H9 (cell line): ENCODE data around the gene PHACTR1. TPM values are rescaled to one million over a fixed set of nuclear protein-coding genes. Genes with fewer than 3 reads are reported as not detected.

Experiments used
- DNase-seq: peaks from one replicate; pipeline ENCODE4 v3.0.0-alpha.2; 2017
- H2AFZ ChIP-seq: one replicate; pipeline ENCODE4 v1.6.1; 2013; ENCODE audit warnings: mild to moderate bottlenecking, low read length, control low read depth, moderate library complexity
- H2AK5ac ChIP-seq: 2 replicates; pipeline ENCODE4 v1.6.1; 2013; ENCODE audit warnings: low read length, control low read depth, mixed read lengths; ENCODE audit not compliant: insufficient read length
- H2BK120ac ChIP-seq: one replicate; pipeline ENCODE4 v1.6.1; 2013; ENCODE audit warnings: low read depth, mild to moderate bottlenecking, low read length, control low read depth, inconsistent platforms; ENCODE audit not compliant: poor library complexity, severe bottlenecking
- H2BK12ac ChIP-seq: 2 replicates; pipeline ENCODE4 v1.6.1; 2013; ENCODE audit warnings: low read length, control low read depth, mixed read lengths, low read depth; ENCODE audit not compliant: insufficient read length
- H2BK15ac ChIP-seq: 2 replicates; pipeline ENCODE4 v1.6.1; 2013; ENCODE audit warnings: low read depth, low read length, control low read depth
- H2BK20ac ChIP-seq: one replicate; pipeline ENCODE4 v1.6.1; 2013; ENCODE audit warnings: low read depth, mild to moderate bottlenecking, low read length, control low read depth, inconsistent platforms; ENCODE audit not compliant: poor library complexity, severe bottlenecking
- H2BK5ac ChIP-seq: 2 replicates; pipeline ENCODE4 v1.6.1; 2013; ENCODE audit warnings: low read length, control low read depth, mixed read lengths; ENCODE audit not compliant: insufficient read length
- H3K14ac ChIP-seq: 2 replicates; pipeline ENCODE4 v1.6.1; 2013; ENCODE audit warnings: low read length, control low read depth; ENCODE audit not compliant: insufficient read depth
- H3K18ac ChIP-seq: 2 replicates; pipeline ENCODE4 v1.6.1; 2013; ENCODE audit warnings: low read depth, mild to moderate bottlenecking, mixed read lengths, low read length, control low read depth; ENCODE audit not compliant: insufficient read length
- H3K23ac ChIP-seq: 2 replicates; pipeline ENCODE4 v1.6.1; 2013; ENCODE audit warnings: low read length, control low read depth, mixed read lengths, low read depth; ENCODE audit not compliant: insufficient read length
- H3K23me2 ChIP-seq: 2 replicates; pipeline ENCODE4 v1.6.1; 2013; ENCODE audit warnings: low read depth, mild to moderate bottlenecking, mixed read lengths, low read length, control low read depth; ENCODE audit not compliant: insufficient read length, poor library complexity, severe bottlenecking
- H3K27ac ChIP-seq: 2 replicates; pipeline ENCODE4 v1.5.1; 2013; ENCODE audit warnings: low read length, control low read depth, mixed read lengths, low read depth; ENCODE audit not compliant: insufficient read length
- H3K27me3 ChIP-seq: 2 replicates; pipeline ENCODE4 v1.6.1; 2013; ENCODE audit warnings: low read length, control low read depth, inconsistent platforms; ENCODE audit not compliant: insufficient read depth
- H3K4ac ChIP-seq: 2 replicates; pipeline ENCODE4 v1.6.1; 2013; ENCODE audit warnings: low read depth, mild to moderate bottlenecking, control low read depth, inconsistent platforms, low read length, moderate library complexity
- H3K4me1 ChIP-seq: 2 replicates; pipeline ENCODE4 v1.6.1; 2013; ENCODE audit warnings: low read length, control low read depth, inconsistent platforms; ENCODE audit not compliant: insufficient read depth
- H3K4me2 ChIP-seq: 2 replicates; pipeline ENCODE4 v1.6.1; 2013; ENCODE audit warnings: low read length, control low read depth, mixed read lengths; ENCODE audit not compliant: insufficient read length, insufficient read depth
- H3K56ac ChIP-seq: 2 replicates; pipeline ENCODE4 v1.6.1; 2013; ENCODE audit warnings: low read depth, mild to moderate bottlenecking, mixed read lengths, low read length, control low read depth; ENCODE audit not compliant: insufficient read length
- H3K79me1 ChIP-seq: 2 replicates; pipeline ENCODE4 v1.6.1; 2013; ENCODE audit warnings: low read depth, mild to moderate bottlenecking, moderate library complexity, low read length, control low read depth, inconsistent platforms; ENCODE audit not compliant: insufficient read depth, poor library complexity, severe bottlenecking
- H3K79me2 ChIP-seq: 2 replicates; pipeline ENCODE4 v1.6.1; 2013; ENCODE audit warnings: low read length, control low read depth, inconsistent platforms; ENCODE audit not compliant: insufficient read depth
- H3K9ac ChIP-seq: 2 replicates; pipeline ENCODE4 v1.6.1; 2013; ENCODE audit warnings: low read length, control low read depth, mixed read lengths; ENCODE audit not compliant: insufficient read length; ENCODE audit errors: extremely low read depth
- H3K9me3 ChIP-seq: one replicate; pipeline ENCODE4 v1.6.1; 2013; ENCODE audit warnings: low read depth, low read length, inconsistent platforms; ENCODE audit not compliant: control insufficient read depth
- H3T11ph ChIP-seq: one replicate; pipeline ENCODE4 v1.6.1; 2013; ENCODE audit warnings: mild to moderate bottlenecking, low read length, control low read depth, inconsistent platforms
- H4K20me1 ChIP-seq: one replicate; pipeline ENCODE4 v1.6.1; 2013; ENCODE audit not compliant: control insufficient read depth, insufficient read length, insufficient read depth
- H4K5ac ChIP-seq: 2 replicates; pipeline ENCODE4 v1.6.1; 2013; ENCODE audit warnings: low read depth, mild to moderate bottlenecking, mixed read lengths, low read length, control low read depth; ENCODE audit not compliant: insufficient read length
- H4K8ac ChIP-seq: replicated peaks from 2 replicates; pipeline ENCODE4 v1.6.1; 2013; ENCODE audit warnings: low read length, control low read depth, mixed read lengths, low read depth; ENCODE audit not compliant: insufficient read length
- H4K91ac ChIP-seq: 2 replicates; pipeline ENCODE4 v1.6.1; 2013; ENCODE audit warnings: low read depth, mild to moderate bottlenecking, moderate library complexity, mixed read lengths, low read length, control low read depth; ENCODE audit not compliant: insufficient read length
- H3K27ac Mint-ChIP-seq, 3 experiments: 2 replicates in 2 of 3; 3 replicates in 1 of 3; pipeline ENCODE4 v1.8.0; 2020 to 2021; ENCODE audit warnings: mixed read lengths in 3 of 3, mild to moderate bottlenecking in 1 of 3, moderate library complexity in 1 of 3
- H3K27me3 Mint-ChIP-seq: 2 replicates; pipeline ENCODE4 v1.8.0; 2021; ENCODE audit warnings: low read depth, mild to moderate bottlenecking, moderate library complexity, mixed read lengths
- H3K36me3 Mint-ChIP-seq, 3 experiments: 2 replicates in 2 of 3; 3 replicates in 1 of 3; pipeline ENCODE4 v1.8.0; 2020 to 2021; ENCODE audit warnings: low read depth in 3 of 3, mixed read lengths in 3 of 3; ENCODE audit not compliant: insufficient read depth in 1 of 3
- H3K4me1 Mint-ChIP-seq, 2 experiments: 2 replicates each; pipeline ENCODE4 v1.8.0; 2020; ENCODE audit warnings: mixed read lengths in 2 of 2
- H3K4me3 Mint-ChIP-seq, 2 experiments: 2 replicates in 1 of 2; 3 replicates in 1 of 2; pipeline ENCODE4 v1.8.0; 2020 to 2021; ENCODE audit warnings: mild to moderate bottlenecking in 2 of 2, mixed read lengths in 2 of 2, moderate library complexity in 1 of 2
- H3K9me3 Mint-ChIP-seq, 2 experiments: 2 replicates in 1 of 2; 3 replicates in 1 of 2; pipeline ENCODE4 v1.8.0; 2020; ENCODE audit warnings: mild to moderate bottlenecking in 2 of 2, mixed read lengths in 2 of 2, moderate library complexity in 1 of 2
- CTCF ChIP-seq: fragments of 200-600 bp; sonication (generic); conservative IDR thresholded peaks from 3 replicates; pipeline ENCODE4 v1.8.0; 2021; ENCODE audit warnings: antibody characterized with exemption, mild to moderate bottlenecking
- WGBS: extraction: QIAGEN DNeasy Blood & Tissue Kit; methylation state at CpG from one replicate; pipeline ENCODE4 v1.1.7; 2013; ENCODE audit warnings: missing lambda C conversion rate, low lambda C conversion rate, mixed read lengths; ENCODE audit not compliant: insufficient read length; ENCODE audit errors: extremely low coverage; 5-methylcytosine and 5-hydroxymethylcytosine counted together
- total RNA-seq: library from RNA; stranded (reverse); gene quantifications from 2 replicates; pipeline ENCODE4 v1.2.1, GENCODE V29; 2021

PHACTR1 gene
- total RNA-seq, 1 experiment from 2014 or later = 15.9 TPM

DNA sequence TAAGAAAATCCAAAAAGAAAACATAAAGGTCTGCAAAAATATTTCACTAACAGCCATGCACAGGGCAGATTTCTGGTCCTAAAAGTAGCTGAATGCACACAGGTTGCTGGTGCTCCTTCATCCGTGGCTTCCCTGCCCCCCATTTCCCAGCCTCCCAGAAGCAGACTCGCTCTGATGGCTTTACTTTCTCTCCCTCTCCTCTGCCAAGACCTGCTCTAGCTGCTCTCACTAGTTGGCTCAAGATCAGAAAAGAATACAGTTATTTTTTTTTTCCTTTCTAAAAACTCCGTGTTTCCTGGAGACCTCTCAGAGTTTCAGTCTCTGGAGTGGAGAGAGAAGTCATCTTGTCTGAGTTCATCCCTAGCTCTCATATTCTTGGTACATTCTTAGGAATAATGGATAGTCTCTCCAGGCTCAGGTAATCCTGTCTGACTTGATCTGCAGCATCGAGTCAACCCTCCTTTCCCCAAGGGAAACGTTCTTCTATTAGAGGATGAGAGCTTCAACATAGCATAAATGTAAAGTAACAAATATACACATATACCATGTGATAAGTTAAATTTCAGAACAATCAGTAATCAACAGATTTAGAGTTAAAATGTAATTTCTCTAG is 397.5 kb downstream of the PHACTR1 start:
- H2BK15ac ChIP-seq = no peak overlapping the region
- no peak overlapping the region for H2BK20ac ChIP-seq
- Mint-ChIP-seq H3K36me3 (peaks cover 0 to 16% (median 2%) of the 10 kb centered on the region in 3 experiments; a peak in 5 of 7 replicates), H3K4me3 (no peak overlapping the region), H3K4me1 (peaks cover 31 to 32% of the 10 kb centered on the region in 2 experiments), H3K9me3 (peaks cover 8 to 17% of the 10 kb centered on the region in 2 experiments; a peak in 4 of 5 replicates), H3K27ac (no peak overlapping the region), H3K27me3 (no peaks in the 10 kb centered on the region; the same call in 1 of the 2 replicates)
- no peak overlapping the region for H3K56ac ChIP-seq
- no peak overlapping the region for H3K4ac ChIP-seq
- no peak overlapping the region for H4K8ac ChIP-seq
- H3K4me2 ChIP-seq = no peak overlapping the region
- H3K79me1 ChIP-seq = no peaks in the 10 kb centered on the region
- H3K79me2 ChIP-seq = no peaks in the 10 kb centered on the region
- no peaks in the 10 kb centered on the region for H3K27me3 ChIP-seq
- H2BK5ac ChIP-seq = no peak overlapping the region
- H2AFZ ChIP-seq = no peak overlapping the region
- H2BK120ac ChIP-seq = no peak overlapping the region
- H3K9ac ChIP-seq = no peak overlapping the region
- no peaks in the 10 kb centered on the region for H3K4me1 ChIP-seq
- H2BK12ac ChIP-seq = no peak overlapping the region
- TF ChIP-seq CTCF = no peak
- no CpG with 5 or more reads among the region's 5 CpGs for WGBS
- no peak overlapping the region for H3K18ac ChIP-seq
- H4K20me1 ChIP-seq = no peaks in the 10 kb centered on the region
- DNase-seq = no peak
- H2AK5ac ChIP-seq = no peak overlapping the region
- no peak overlapping the region for H3K14ac ChIP-seq
- no peaks in the 10 kb centered on the region for H3K23me2 ChIP-seq
- H4K5ac ChIP-seq = no peak overlapping the region
- H4K91ac ChIP-seq = no peak overlapping the region
- H3K27ac ChIP-seq = no peak overlapping the region
- no peaks in the 10 kb centered on the region for H3K9me3 ChIP-seq
- H3T11ph ChIP-seq = no peak overlapping the region
- H3K23ac ChIP-seq = no peak overlapping the region
